Smooth muscle cell (in vitro differentiated cells): ENCODE measurements around the gene ZNF586. TPM values are rescaled to one million over a fixed set of nuclear protein-coding genes. Genes with fewer than 3 reads are reported as not detected.
A peak's percentile ranks its signal among the peaks of the same experiment; 100 is the strongest.

Experiments used
- DNase-seq: peaks from one replicate; lab custom pipeline; 2025; ENCODE audit not compliant: unreplicated experiment; lab: John Stamatoyannopoulos, UW
- H2AFZ ChIP-seq: fragments of 200-600 bp; sonication (generic); 2 replicates; pipeline ENCODE4 v1.6.0; 2016; ENCODE audit warnings: antibody characterized with exemption, low read depth, mild to moderate bottlenecking
- H3F3A ChIP-seq: fragments of 200-600 bp; sonication (generic); 2 replicates; pipeline ENCODE4 v1.6.0; 2017; ENCODE audit warnings: antibody characterized with exemption, low read depth
- H3K27ac ChIP-seq: fragments of 200-600 bp; sonication (generic); 2 replicates; pipeline ENCODE4 v1.5.1; 2016; ENCODE audit warnings: low read depth, mild to moderate bottlenecking
- H3K27me3 ChIP-seq: fragments of 200-600 bp; sonication (generic); 2 replicates; pipeline ENCODE4 v1.6.1; 2016; ENCODE audit warnings: low read depth, mild to moderate bottlenecking
- H3K36me3 ChIP-seq: fragments of 200-600 bp; sonication (generic); 2 replicates; pipeline ENCODE4 v1.5.1; 2016; ENCODE audit warnings: low read depth
- H3K4me1 ChIP-seq: fragments of 200-600 bp; sonication (generic); 2 replicates; pipeline ENCODE4 v1.5.1; 2016; ENCODE audit warnings: low read depth
- H3K4me2 ChIP-seq: fragments of 200-600 bp; sonication (generic); 2 replicates; pipeline ENCODE4 v1.6.0; 2016; ENCODE audit warnings: mild to moderate bottlenecking
- H3K4me3 ChIP-seq: fragments of 200-600 bp; sonication (generic); 2 replicates; pipeline ENCODE4 v1.5.1; 2016; ENCODE audit warnings: mild to moderate bottlenecking
- H3K79me2 ChIP-seq: fragments of 200-600 bp; sonication (generic); 2 replicates; pipeline ENCODE4 v1.6.0; 2016; ENCODE audit warnings: low read depth, mild to moderate bottlenecking
- H3K9ac ChIP-seq: fragments of 200-600 bp; sonication (generic); 2 replicates; pipeline ENCODE4 v1.6.0; 2016; ENCODE audit warnings: low read depth
- H3K9me3 ChIP-seq: fragments of 200-600 bp; sonication (generic); replicated peaks from 2 replicates; pipeline ENCODE4 v1.5.1; 2016; ENCODE audit warnings: low read depth
- H4K20me1 ChIP-seq: fragments of 200-600 bp; sonication (generic); 2 replicates; pipeline ENCODE4 v1.6.0; 2016; ENCODE audit warnings: low read depth
- CTCF ChIP-seq: fragments of 200-600 bp; sonication (generic); IDR thresholded peaks from 2 replicates; pipeline ENCODE4 v1.5.1; 2017; ENCODE audit warnings: borderline replicate concordance, mild to moderate bottlenecking, antibody characterized with exemption; ENCODE audit not compliant: insufficient read depth, poor library complexity, severe bottlenecking
- WGBS: methylation state at CpG from one replicate; pipeline ENCODE4 v1.1.7; 2016; ENCODE audit warnings: low lambda C conversion rate; 5-methylcytosine and 5-hydroxymethylcytosine counted together
- polyA plus RNA-seq: library from polyadenylated mRNA; unstranded; fragments of >200 nt; fragmentation: Nextera tagmentation; extraction: Ambion mirVana; gene quantifications from 2 replicates; pipeline ENCODE4 v1.2.1, GENCODE V29; 2016
- total RNA-seq: library from RNA; depleted of rRNA; stranded (reverse); fragments of >200 nt; gene quantifications from 2 replicates; pipeline ENCODE4 v1.2.3, GENCODE V29; 2014

ZNF586 gene
- total RNA-seq (8.2 and 20.3 TPM in 2 replicates), polyA plus RNA-seq (3.2 and 4.1 TPM in 2 replicates)

GRCh38 chr19:57769345-57770131, at the start of gene ZNF586:
Gene ZNF586, plus strand, starts transcription at chr19:57769676. Its CDS starts 167 bp downstream, at chr19:57769843.
- peaks cover 6% of the 10 kb centered on the region for H4K20me1 ChIP-seq
- WGBS = 4% methylated on average over 39 of the region's 61 CpGs
- peaks cover 45% of the 10 kb centered on the region for H3K79me2 ChIP-seq
- H3K27ac ChIP-seq = peak within 1 kb of the TSS; percentile 58
- H3K27me3 ChIP-seq = no peaks in the 10 kb centered on the region
- peaks cover 7% of the 10 kb centered on the region for H3K4me1 ChIP-seq
- peak within 1 kb of the TSS; percentile 51 for H2AFZ ChIP-seq
- peak within 1 kb of the TSS; percentile 61 for H3K9ac ChIP-seq
- no peak for TF ChIP-seq CTCF
- DNase-seq = peak; percentile 49
- H3K36me3 ChIP-seq = no peaks in the 10 kb centered on the region
- H3K9me3 ChIP-seq = no peaks in the 10 kb centered on the region
- no peaks in the 10 kb centered on the region for H3F3A ChIP-seq
- H3K4me2 ChIP-seq = peak within 1 kb of the TSS; percentile 89
- H3K4me3 ChIP-seq = peak within 1 kb of the TSS; percentile 63

GRCh38 chr19:57719901-57720519, 49.5 kb upstream of the ZNF586 start:
- Histone ChIP-seq H3K4me3 (no peak overlapping the region), H3K9ac (no peak overlapping the region), H3K4me2 (no peak overlapping the region), H3F3A (no peaks in the 10 kb centered on the region), H3K36me3 (peaks cover 37% of the 10 kb centered on the region), H4K20me1 (no peaks in the 10 kb centered on the region), H3K27me3 (no peaks in the 10 kb centered on the region), H3K27ac (no peak overlapping the region), H3K4me1 (no peaks in the 10 kb centered on the region), H3K79me2 (peaks cover 6% of the 10 kb centered on the region), H3K9me3 (peaks cover 25% of the 10 kb centered on the region), H2AFZ (no peak overlapping the region)
- DNase-seq = no peak
- no peak for TF ChIP-seq CTCF
- WGBS = 100% methylated on average over 4 of the region's 4 CpGs

GRCh38 chr19:57720878-57721277, 48.6 kb upstream of the ZNF586 start:
- 98% methylated on average over 10 of the region's 10 CpGs for WGBS
- peaks cover 25% of the 10 kb centered on the region for H3K9me3 ChIP-seq
- H3K27ac ChIP-seq = no peak overlapping the region
- no peaks in the 10 kb centered on the region for H3F3A ChIP-seq
- no peak overlapping the region for H3K4me2 ChIP-seq
- H3K4me3 ChIP-seq = no peak overlapping the region
- H3K27me3 ChIP-seq = no peaks in the 10 kb centered on the region
- no peaks in the 10 kb centered on the region for H4K20me1 ChIP-seq
- peaks cover 14% of the 10 kb centered on the region for H3K79me2 ChIP-seq
- no peak for DNase-seq
- H2AFZ ChIP-seq = no peak overlapping the region
- no peaks in the 10 kb centered on the region for H3K4me1 ChIP-seq
- TF ChIP-seq CTCF = no peak
- no peak overlapping the region for H3K9ac ChIP-seq
- peaks cover 37% of the 10 kb centered on the region for H3K36me3 ChIP-seq
